Breast epithelium (tissue), 3 donors: ENCODE measurements around the gene HECTD4.

ENCODE experiments used
- CTCF ChIP-seq, 3 donors: fragments of 450-650 bp; IDR thresholded peaks; one replicate each; pipeline ENCODE4 v1.5.1; 2016 to 2017; ENCODE audit warnings: antibody characterized with exemption in 3 of 3, mild to moderate bottlenecking in 3 of 3, moderate library complexity in 3 of 3
- POLR2A ChIP-seq: fragments of 450-650 bp; IDR thresholded peaks from one replicate; pipeline ENCODE4 v1.6.1; 2016; ENCODE audit warnings: antibody characterized with exemption, mild to moderate bottlenecking, moderate library complexity
- POLR2AphosphoS5 ChIP-seq, 3 donors: sonication (generic); formaldehyde crosslinking; IDR thresholded peaks; one replicate each; pipeline ENCODE4 v1.6.1; 2017; ENCODE audit warnings: antibody characterized with exemption in 3 of 3

GRCh38 chr12:112178796-112179195 is 203.4 kb downstream of the HECTD4 start:
- TF ChIP-seq POLR2AphosphoS5 (IDR thresholded peaks at IDR 0.05) = no peak
- TF ChIP-seq CTCF (IDR thresholded peaks at IDR 0.05) = no peak
- TF ChIP-seq POLR2A = no peak
